NCI-H187 treated with DMSO at 0.1 percent for 48 hours (cell line): ENCODE measurements around the gene PCDHGB6.
"Not testable (repeated sequence)": the region's sequence is repeated elsewhere in the genome, so short reads cannot be mapped to it uniquely, and the experiment has no call there.

ENCODE experiments used
- DNase-seq: peaks from one replicate; lab custom pipeline; 2025; lab: John Stamatoyannopoulos, UW

PCDHGB6 gene

DNA sequence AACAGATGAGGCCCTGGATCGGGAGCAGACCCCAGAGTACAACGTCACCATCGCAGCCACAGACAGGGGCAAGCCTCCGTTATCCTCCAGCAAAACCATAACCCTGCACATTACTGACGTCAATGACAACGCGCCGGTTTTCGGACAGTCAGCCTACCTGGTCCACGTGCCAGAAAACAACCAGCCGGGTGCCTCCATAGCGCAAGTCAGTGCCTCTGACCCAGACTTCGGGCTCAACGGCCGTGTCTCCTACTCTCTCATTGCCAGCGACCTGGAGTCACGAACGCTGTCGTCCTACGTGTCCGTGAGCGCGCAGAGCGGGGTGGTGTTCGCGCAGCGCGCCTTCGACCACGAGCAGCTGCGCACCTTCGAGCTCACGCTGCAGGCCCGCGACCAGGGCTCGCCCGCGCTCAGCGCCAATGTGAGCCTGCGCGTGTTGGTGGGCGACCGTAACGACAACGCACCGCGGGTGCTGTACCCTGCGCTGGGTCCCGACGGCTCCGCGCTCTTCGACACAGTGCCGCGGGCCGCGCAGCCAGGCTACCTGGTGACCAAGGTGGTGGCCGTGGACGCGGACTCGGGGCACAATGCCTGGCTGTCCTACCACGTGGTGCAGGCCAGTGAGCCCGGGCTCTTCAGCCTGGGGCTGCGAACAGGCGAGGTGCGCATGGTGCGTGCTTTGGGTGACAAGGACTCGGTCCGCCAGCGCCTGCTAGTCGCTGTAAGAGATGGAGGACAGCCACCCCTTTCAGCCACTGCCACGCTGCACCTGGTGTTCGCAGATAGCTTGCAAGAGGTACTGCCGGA lies 11.5 kb downstream of the PCDHGB6 start:
- DNase-seq, result no peak

DNA sequence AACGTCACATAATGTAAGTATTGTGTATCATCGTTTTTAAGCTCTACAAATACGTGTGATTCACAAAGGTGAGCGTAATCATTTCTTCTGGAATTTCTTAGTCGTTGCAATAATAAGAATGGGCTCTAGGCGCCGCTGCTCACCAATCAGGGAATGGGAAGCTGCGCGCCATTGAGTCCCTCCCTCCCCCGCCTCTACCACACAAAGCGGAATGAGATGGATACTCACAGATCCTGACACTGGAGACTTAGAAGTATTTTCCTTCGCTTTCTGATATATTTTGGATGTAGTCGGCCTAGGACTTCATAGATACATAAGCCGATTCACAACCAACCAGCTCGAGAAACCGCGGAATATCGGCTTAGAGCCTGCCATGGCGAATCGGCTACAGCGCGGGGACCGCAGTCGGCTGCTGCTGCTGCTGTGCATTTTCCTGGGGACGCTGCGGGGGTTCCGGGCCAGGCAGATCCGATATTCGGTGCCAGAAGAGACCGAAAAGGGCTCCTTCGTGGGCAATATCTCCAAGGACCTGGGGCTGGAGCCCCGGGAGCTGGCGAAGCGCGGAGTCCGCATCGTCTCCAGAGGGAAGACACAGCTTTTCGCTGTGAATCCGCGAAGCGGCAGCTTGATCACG lies 13.2 kb downstream of the PCDHGB6 start, which contains the start of gene PCDHGA11:
Gene PCDHGA11 (plus strand): TSS at position 197 of the 634 bp plus-strand sequence. CDS start 177 bp downstream, at position 374.
- no peak for DNase-seq

- no peak for DNase-seq
These were observed 13.7 kb downstream of the PCDHGB6 start for GRCh38 chr5:141421489-141421855.

DNA sequence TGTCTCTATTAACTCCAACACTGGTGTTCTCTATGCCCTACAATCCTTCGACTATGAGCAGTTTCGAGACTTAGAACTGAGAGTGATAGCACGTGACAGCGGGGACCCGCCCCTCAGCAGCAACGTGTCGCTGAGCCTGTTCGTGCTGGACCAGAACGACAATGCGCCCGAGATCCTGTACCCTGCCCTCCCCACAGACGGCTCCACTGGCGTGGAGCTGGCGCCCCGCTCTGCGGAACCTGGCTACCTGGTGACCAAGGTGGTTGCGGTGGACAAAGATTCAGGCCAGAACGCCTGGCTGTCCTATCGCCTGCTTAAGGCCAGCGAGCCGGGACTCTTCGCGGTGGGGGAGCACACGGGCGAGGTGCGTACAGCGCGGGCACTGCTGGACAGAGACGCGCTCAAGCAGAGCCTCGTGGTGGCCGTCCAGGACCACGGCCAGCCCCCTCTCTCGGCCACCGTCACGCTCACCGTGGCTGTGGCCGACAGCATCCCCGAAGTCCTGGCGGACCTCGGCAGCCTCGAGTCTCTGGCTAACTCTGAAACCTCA lies 15.0 kb downstream of the PCDHGB6 start:
- no peak for DNase-seq

- no peak for DNase-seq
These were observed 20.1 kb downstream of the PCDHGB6 start for GRCh38 chr5:141427783-141428426.

DNA sequence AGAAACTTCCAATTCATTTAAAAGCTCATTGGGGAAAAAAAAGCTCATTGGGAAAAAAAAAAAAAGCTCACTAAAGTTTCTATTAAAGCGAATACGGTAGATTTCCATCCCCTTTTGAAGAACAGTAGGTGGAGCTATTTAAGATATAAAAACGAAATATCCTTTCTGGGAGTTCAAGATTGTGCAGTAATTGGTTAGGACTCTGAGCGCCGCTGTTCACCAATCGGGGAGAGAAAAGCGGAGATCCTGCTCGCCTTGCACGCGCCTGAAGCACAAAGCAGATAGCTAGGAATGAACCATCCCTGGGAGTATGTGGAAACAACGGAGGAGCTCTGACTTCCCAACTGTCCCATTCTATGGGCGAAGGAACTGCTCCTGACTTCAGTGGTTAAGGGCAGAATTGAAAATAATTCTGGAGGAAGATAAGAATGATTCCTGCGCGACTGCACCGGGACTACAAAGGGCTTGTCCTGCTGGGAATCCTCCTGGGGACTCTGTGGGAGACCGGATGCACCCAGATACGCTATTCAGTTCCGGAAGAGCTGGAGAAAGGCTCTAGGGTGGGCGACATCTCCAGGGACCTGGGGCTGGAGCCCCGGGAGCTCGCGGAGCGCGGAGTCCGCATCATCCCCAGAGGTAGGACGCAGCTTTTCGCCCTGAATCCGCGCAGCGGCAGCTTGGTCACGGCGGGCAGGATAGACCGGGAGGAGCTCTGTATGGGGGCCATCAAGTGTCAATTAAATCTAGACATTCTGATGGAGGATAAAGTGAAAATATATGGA lies 22.7 kb downstream of the PCDHGB6 start, which contains the start of gene PCDHGA12:
Gene PCDHGA12 (plus strand): TSS at position 176 of the 782 bp plus-strand sequence. CDS start 253 bp downstream, at position 429.
- no peak for DNase-seq

DNA sequence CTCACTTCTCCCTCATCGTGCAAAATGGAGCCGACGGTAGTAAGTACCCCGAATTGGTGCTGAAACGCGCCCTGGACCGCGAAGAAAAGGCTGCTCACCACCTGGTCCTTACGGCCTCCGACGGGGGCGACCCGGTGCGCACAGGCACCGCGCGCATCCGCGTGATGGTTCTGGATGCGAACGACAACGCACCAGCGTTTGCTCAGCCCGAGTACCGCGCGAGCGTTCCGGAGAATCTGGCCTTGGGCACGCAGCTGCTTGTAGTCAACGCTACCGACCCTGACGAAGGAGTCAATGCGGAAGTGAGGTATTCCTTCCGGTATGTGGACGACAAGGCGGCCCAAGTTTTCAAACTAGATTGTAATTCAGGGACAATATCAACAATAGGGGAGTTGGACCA lies 23.5 kb downstream of the PCDHGB6 start:
- DNase-seq, result no peak

- DNase-seq, result not testable (repeated sequence)
These were observed 24.5 kb downstream of the PCDHGB6 start for GRCh38 chr5:141432308-141432707.

DNA sequence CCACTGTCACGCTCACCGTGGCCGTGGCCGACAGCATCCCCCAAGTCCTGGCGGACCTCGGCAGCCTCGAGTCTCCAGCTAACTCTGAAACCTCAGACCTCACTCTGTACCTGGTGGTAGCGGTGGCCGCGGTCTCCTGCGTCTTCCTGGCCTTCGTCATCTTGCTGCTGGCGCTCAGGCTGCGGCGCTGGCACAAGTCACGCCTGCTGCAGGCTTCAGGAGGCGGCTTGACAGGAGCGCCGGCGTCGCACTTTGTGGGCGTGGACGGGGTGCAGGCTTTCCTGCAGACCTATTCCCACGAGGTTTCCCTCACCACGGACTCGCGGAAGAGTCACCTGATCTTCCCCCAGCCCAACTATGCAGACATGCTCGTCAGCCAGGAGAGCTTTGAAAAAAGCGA lies 24.9 kb downstream of the PCDHGB6 start:
- DNase-seq, result not testable (repeated sequence)

DNA sequence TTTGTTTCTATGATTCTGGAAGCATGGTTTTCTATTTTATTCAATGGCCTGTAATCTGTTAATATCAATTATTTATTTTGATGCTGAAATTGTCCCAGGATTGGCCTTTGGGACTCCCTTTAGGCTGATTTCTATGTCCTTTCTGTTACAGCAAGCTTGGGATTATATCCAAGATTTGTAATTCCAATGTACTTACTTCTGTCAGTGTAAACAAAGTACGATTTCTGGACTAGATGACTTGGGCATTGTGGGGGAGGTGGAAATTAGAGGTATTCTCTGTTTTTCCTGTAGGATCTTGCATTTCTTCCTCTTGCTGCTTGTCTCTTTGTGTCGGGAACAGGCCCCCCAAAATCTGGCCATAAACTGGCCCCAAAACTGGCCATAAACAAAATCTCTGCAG lies 26.2 kb downstream of the PCDHGB6 start:
- no peak for DNase-seq

DNA sequence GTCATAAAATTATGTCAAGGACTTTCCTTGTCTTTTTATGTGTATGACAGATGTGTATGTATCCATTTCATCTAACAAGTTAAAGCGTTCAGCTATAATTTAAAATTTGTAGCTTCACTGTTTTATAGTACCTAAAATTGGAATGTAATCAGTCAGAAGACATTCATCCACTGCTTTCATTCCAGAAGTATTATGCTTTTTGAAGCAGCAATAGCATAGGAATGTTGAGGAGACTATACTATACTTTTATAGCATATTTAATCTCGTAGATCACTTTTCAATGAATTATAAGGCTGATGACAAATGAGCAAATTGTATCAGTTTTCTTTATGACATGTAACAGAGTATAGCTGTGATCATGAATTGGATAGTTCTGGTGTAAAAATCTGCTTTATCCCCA lies 29.4 kb downstream of the PCDHGB6 start:
- no peak for DNase-seq

GRCh38 chr5:141439411-141440141 lies 31.8 kb downstream of the PCDHGB6 start:
- DNase-seq, result no peak

- DNase-seq, result no peak
These were observed 32.5 kb downstream of the PCDHGB6 start for GRCh38 chr5:141440341-141440740.

DNA sequence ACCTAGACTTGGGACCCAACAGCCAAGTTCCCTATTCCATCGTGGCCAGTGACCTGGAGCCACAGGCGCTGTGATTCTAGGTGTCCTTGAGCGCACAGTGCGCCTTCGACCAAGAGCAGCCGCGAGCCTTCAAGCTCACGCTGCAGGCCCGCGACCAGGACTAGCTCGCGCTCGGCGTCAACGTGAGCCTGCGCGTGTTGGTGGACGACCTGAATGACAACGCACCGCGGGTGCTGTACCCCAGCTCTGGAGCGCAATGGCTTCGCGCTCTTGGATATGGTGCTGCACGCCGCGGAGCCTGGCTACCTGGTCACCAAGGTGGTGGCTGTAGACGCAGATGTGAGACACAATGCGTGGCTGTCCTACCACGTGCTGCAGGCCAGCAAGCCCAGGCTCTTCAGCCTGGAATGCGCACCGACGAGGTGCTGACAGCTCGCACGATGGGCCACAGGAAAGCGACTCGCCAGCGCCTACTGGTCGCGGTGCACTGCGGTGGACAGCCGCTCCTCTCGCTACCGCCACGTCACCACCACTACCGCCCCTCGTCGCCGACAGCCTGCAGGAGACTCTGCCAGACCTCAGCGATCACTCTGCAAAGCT lies 33.9 kb downstream of the PCDHGB6 start:
- DNase-seq, result no peak
